NT2/D1 (cell line): Measurements from ENCODE around the gene ARID1B.

ENCODE experiments used
- DNase-seq: peaks from one replicate; pipeline ENCODE4 v3.0.0-alpha.2; 2011; ENCODE audit warnings: low read depth, low spot score
- H3K27me3 ChIP-seq: 2 replicates; pipeline ENCODE4 v1.6.0; 2011; ENCODE audit warnings: mild to moderate bottlenecking; ENCODE audit not compliant: insufficient read length, insufficient read depth
- H3K36me3 ChIP-seq: 2 replicates; pipeline ENCODE4 v1.6.1; 2011; ENCODE audit warnings: mild to moderate bottlenecking, low read length, mixed read lengths; ENCODE audit not compliant: insufficient read depth, insufficient read length
- H3K4me1 ChIP-seq: 2 replicates; pipeline ENCODE4 v1.5.1; 2011; ENCODE audit not compliant: insufficient read depth, insufficient read length
- H3K4me3 ChIP-seq: 2 replicates; pipeline ENCODE4 v1.5.1; 2011; ENCODE audit warnings: low read depth; ENCODE audit not compliant: insufficient read length
- H3K9ac ChIP-seq: 2 replicates; pipeline ENCODE4 v1.6.0; 2011; ENCODE audit warnings: low read depth; ENCODE audit not compliant: insufficient read length
- H3K9me3 ChIP-seq: 2 replicates; pipeline ENCODE4 v1.5.1; 2011; ENCODE audit warnings: mild to moderate bottlenecking, low read length; ENCODE audit not compliant: insufficient read depth
- SUZ12 ChIP-seq: IDR thresholded peaks from 2 replicates; pipeline ENCODE4 v1.6.1; 2011; ENCODE audit not compliant: insufficient read length, insufficient read depth; ENCODE audit errors: extremely low read depth
- YY1 ChIP-seq: IDR thresholded peaks from 2 replicates; pipeline ENCODE4 v1.6.1; 2011; ENCODE audit not compliant: insufficient read length, insufficient read depth
- ZNF274 ChIP-seq: IDR thresholded peaks from 2 replicates; pipeline ENCODE4 v1.6.1; 2011; ENCODE audit warnings: mild to moderate bottlenecking, low read depth, low read length

Gene ARID1B

DNA sequence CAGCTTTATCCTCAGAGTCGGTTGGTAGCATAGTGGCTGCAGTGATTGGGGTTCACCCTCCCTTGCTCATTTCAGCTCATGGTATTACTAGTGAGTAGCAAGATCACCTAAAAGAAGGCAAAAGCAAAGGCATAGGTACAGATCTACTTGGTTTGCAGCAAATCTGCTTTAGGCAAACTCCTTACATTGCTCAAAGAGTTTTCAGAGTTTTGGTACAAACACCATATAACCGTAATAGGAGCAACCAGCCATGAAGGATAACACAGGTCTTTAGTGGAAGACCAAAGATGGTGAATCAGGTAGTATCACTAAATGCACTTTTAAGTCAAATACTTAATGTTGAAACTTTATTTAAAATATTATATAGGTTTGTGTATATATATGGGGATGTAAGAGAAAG is 172.9 kb downstream of the ARID1B start:
- Histone ChIP-seq H3K27me3 (no peaks in the 10 kb centered on the region), H3K9ac (no peak overlapping the region), H3K36me3 (no peaks in the 10 kb centered on the region), H3K4me1 (peaks cover 8% of the 10 kb centered on the region), H3K9me3 (no peaks in the 10 kb centered on the region), H3K4me3 (no peak overlapping the region)
- DNase-seq: no peak
- TF ChIP-seq ZNF274 (no peak), SUZ12 (no peak), YY1 (no peak)

DNA sequence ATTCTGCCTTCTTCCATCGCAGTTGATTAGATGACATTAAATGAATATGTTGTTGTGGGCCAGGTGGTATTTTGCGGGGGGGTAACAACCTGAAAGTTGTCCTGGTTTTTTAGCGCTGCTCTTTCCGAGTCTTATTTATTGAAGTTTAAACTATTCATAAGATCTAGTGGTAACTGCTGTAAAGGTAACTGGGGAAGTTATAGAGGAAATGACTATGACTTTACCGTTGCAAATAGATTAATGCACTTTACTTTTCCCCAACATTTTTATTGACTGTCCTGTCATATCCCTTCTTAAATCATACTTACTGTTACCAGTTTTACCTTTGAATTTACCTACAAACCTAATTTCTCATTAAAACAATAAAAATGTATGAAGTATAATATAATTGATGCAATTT is 173.4 kb downstream of the ARID1B start:
- no peak for TF ChIP-seq ZNF274
- TF ChIP-seq YY1: no peak
- TF ChIP-seq SUZ12: no peak
- H3K4me1 ChIP-seq: peaks cover 6% of the 10 kb centered on the region
- no peak for DNase-seq
- no peak overlapping the region for H3K4me3 ChIP-seq
- H3K9me3 ChIP-seq: no peaks in the 10 kb centered on the region
- H3K9ac ChIP-seq: no peak overlapping the region
- H3K27me3 ChIP-seq: no peaks in the 10 kb centered on the region
- H3K36me3 ChIP-seq: no peaks in the 10 kb centered on the region

DNA sequence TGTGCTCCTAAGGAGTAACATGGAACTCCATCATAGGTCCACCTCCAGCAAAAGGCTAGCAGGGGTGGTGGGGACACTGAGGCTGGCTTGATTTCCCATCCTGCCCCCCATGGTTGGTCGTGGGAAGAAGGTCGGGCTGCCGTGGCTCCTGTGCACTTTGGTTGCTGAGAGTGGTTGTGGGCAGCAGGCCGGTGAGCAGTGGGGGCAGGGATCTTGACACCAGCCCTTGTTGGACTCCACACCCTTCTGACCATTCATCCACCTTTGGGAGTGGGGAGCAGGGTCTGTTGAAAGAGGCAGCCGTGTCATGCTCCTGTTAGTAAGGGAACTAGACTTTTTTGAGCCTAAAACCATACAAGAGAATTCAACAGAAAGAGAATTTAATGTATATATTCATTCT is 175.2 kb downstream of the ARID1B start:
- no peak for DNase-seq
- no peak overlapping the region for H3K9ac ChIP-seq
- no peaks in the 10 kb centered on the region for H3K36me3 ChIP-seq
- no peaks in the 10 kb centered on the region for H3K9me3 ChIP-seq
- H3K4me1 ChIP-seq: peaks cover 6% of the 10 kb centered on the region
- H3K27me3 ChIP-seq: no peaks in the 10 kb centered on the region
- no peak overlapping the region for H3K4me3 ChIP-seq
- no peak for TF ChIP-seq YY1
- TF ChIP-seq SUZ12: no peak
- TF ChIP-seq ZNF274: no peak

DNA sequence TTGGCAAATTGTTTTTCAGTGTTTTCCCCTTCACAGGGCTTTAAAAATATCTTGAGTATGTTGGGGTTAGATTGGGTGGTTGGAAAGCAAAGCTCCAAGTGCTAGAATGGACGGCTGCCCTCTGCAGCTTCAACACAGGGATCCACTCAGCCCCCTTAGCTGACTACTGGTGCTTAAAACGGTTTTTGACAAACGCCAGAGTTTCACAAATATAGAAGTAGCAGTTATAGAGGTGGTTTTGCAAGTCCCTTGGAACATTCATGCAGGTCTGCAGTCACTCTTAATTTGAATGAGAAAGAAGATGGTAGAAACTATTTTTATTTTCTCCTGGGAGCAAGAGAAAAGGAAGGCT is 175.9 kb downstream of the ARID1B start:
- Histone ChIP-seq H3K4me1 (peaks cover 6% of the 10 kb centered on the region), H3K27me3 (no peaks in the 10 kb centered on the region), H3K36me3 (no peaks in the 10 kb centered on the region), H3K4me3 (no peak overlapping the region), H3K9me3 (no peaks in the 10 kb centered on the region), H3K9ac (no peak overlapping the region)
- TF ChIP-seq YY1: no peak
- TF ChIP-seq ZNF274: no peak
- DNase-seq: no peak

DNA sequence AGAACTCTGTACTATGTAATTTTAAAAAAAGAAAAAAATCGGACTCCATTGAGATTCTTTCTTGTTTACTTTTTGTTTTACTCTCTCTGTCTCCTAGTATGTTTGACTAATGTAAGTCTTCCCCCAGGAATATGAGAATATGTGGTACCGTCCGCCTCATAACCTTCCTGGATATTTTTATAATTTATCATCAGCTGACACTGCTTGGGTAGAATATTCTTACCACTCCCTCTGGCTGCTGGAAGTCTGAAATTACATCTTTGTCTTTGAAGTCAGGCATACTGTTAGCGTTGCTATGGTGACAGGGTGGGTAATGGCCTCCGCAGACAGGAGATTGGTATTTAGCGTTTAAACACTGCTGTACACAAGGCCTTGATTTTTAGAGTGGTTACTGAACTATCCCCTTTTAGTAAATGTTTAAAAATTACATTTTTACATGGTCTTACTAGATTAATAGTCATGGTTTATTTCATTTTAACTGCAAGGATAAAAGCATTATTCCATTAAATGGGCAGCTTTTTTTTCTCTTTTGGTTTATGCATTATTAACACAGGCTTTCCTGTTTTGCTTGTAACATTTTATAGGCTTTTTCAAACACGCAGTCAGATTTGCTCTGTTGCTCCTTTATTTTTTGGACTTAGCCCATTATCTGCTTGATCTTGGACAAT is 176.4 kb downstream of the ARID1B start:
- TF ChIP-seq SUZ12 (no peak), ZNF274 (no peak), YY1 (no peak)

DNA sequence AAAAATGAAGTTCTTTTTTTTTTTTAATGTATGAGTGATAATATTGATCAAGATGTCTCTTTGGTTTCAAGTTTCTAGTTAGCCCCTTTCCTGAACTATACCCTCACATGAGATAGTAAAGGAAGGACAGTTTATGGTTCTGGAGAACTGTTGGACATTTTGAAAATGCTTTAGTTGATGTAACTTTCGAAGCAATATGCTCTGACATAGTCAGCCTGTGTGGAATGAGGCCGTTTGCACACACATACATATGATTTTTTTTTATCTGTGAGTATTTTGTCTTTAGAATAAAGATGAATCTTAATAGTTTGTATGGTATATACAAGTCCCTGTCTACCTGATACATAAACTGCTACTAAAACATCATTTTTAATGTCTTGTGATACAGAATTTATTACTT is 177.0 kb downstream of the ARID1B start:
- Histone ChIP-seq H3K9me3 (no peaks in the 10 kb centered on the region), H3K4me3 (no peak overlapping the region), H3K9ac (no peak overlapping the region), H3K36me3 (no peaks in the 10 kb centered on the region), H3K27me3 (no peaks in the 10 kb centered on the region), H3K4me1 (peaks cover 6% of the 10 kb centered on the region)
- TF ChIP-seq SUZ12 (no peak), ZNF274 (no peak), YY1 (no peak)
- no peak for DNase-seq

More for the DNA sequence above, 176.4 kb downstream of the ARID1B start:
- H3K4me3 ChIP-seq: no peak overlapping the region
- peaks cover 6% of the 10 kb centered on the region for H3K4me1 ChIP-seq
- H3K9me3 ChIP-seq: no peaks in the 10 kb centered on the region
- no peaks in the 10 kb centered on the region for H3K27me3 ChIP-seq
- H3K9ac ChIP-seq: no peak overlapping the region
- peak; percentile 30 for DNase-seq
- H3K36me3 ChIP-seq: no peaks in the 10 kb centered on the region

DNA sequence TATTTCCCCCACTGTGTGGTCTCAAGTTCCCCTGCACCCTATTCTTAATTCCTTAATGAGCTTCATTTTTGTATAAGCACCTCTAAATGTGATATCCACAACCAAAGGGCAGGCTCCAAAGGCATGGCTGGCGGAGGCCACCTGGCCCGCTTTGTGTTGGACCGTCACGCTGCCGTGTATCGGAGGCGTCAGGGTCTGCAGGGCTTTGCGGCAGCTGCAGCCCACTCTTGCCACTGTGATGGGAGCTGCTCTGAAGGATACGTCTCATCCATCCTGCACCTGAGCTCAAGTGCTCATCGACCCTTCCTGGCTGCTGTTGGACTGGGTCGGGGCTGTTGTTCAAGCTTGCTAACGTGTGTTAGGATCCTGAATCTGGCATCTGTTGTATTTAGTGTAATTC is 177.6 kb downstream of the ARID1B start:
- H3K4me3 ChIP-seq: no peak overlapping the region
- H3K4me1 ChIP-seq: peaks cover 3% of the 10 kb centered on the region
- no peaks in the 10 kb centered on the region for H3K27me3 ChIP-seq
- TF ChIP-seq YY1 (no peak), SUZ12 (no peak), ZNF274 (no peak)
- no peaks in the 10 kb centered on the region for H3K36me3 ChIP-seq
- H3K9ac ChIP-seq: no peak overlapping the region
- no peaks in the 10 kb centered on the region for H3K9me3 ChIP-seq
- no peak for DNase-seq
